ENCODE data around the gene MYH8.

DNA sequence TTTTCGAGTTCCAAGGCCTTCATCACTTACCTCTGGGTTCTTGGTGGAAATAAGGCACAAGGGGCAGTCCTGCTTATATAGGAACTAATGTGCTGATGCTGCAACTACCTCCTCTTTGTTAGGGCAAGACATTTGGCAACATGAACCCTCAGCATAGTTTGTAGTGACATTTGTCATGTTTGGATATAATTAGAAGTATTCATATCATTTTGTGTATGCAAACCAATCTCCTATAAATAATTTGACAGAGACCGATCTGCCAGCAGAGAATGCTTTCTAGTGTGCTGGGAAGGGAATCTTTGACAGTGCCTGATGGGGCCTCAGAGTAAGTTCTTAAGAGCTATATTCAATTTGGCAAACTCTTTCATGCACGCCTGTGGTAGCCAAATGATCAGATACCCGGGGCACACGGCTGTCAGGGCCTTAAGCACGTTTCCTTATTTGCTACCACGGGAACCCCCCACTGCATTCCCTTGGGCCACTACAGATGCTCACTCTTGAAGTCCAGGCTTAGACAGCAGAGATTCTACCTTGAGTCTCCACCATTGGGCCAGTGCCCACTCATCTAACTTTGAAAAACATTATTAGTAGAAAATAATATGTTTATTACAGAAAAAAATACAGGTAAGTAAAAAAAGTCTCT, at the start of gene MYH8:
- TF ChIP-seq, protein P1, sequence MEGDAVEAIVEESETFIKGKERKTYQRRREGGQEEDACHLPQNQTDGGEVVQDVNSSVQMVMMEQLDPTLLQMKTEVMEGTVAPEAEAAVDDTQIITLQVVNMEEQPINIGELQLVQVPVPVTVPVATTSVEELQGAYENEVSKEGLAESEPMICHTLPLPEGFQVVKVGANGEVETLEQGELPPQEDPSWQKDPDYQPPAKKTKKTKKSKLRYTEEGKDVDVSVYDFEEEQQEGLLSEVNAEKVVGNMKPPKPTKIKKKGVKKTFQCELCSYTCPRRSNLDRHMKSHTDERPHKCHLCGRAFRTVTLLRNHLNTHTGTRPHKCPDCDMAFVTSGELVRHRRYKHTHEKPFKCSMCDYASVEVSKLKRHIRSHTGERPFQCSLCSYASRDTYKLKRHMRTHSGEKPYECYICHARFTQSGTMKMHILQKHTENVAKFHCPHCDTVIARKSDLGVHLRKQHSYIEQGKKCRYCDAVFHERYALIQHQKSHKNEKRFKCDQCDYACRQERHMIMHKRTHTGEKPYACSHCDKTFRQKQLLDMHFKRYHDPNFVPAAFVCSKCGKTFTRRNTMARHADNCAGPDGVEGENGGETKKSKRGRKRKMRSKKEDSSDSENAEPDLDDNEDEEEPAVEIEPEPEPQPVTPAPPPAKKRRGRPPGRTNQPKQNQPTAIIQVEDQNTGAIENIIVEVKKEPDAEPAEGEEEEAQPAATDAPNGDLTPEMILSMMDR (IDR thresholded peaks at IDR 0.05 in 2 of 3, conservative IDR thresholded peaks at IDR 0.05 in 1 of 3; ENCODE audit: control insufficient read depth in 2 of 3, extremely low read depth in 1 of 3, insufficient read depth in 1 of 3, low read depth in 3 of 3, low read length in 3 of 3): no peak
- TF ChIP-seq TBL1XR1 (IDR thresholded peaks at IDR 0.05; ENCODE audit: low read depth, low read length) (no peak), SIX5 (IDR thresholded peaks at IDR 0.05; ENCODE audit: low read depth, low read length, severe bottlenecking) (no peak), POLR2A (IDR thresholded peaks at IDR 0.05; ENCODE audit: low read depth, low read length) (no peak), CREB1 (IDR thresholded peaks at IDR 0.05; ENCODE audit: low read depth) (no peak), CREM (IDR thresholded peaks at IDR 0.05; ENCODE audit: low read depth) (no peak), TARDBP (IDR thresholded peaks at IDR 0.05; ENCODE audit: borderline replicate concordance) (no peak), RFX5 (IDR thresholded peaks at IDR 0.05; ENCODE audit: low read depth, low read length) (no peak), PAX5 (IDR thresholded peaks at IDR 0.05; ENCODE audit: borderline replicate concordance, low read depth, low read length) (no peak), STAT1 (conservative IDR thresholded peaks at IDR 0.05) (no peak)
- TF ChIP-seq, protein P2, sequence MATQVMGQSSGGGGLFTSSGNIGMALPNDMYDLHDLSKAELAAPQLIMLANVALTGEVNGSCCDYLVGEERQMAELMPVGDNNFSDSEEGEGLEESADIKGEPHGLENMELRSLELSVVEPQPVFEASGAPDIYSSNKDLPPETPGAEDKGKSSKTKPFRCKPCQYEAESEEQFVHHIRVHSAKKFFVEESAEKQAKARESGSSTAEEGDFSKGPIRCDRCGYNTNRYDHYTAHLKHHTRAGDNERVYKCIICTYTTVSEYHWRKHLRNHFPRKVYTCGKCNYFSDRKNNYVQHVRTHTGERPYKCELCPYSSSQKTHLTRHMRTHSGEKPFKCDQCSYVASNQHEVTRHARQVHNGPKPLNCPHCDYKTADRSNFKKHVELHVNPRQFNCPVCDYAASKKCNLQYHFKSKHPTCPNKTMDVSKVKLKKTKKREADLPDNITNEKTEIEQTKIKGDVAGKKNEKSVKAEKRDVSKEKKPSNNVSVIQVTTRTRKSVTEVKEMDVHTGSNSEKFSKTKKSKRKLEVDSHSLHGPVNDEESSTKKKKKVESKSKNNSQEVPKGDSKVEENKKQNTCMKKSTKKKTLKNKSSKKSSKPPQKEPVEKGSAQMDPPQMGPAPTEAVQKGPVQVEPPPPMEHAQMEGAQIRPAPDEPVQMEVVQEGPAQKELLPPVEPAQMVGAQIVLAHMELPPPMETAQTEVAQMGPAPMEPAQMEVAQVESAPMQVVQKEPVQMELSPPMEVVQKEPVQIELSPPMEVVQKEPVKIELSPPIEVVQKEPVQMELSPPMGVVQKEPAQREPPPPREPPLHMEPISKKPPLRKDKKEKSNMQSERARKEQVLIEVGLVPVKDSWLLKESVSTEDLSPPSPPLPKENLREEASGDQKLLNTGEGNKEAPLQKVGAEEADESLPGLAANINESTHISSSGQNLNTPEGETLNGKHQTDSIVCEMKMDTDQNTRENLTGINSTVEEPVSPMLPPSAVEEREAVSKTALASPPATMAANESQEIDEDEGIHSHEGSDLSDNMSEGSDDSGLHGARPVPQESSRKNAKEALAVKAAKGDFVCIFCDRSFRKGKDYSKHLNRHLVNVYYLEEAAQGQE (IDR thresholded peaks at IDR 0.05; ENCODE audit: low read depth, low read length): no peak
- TF ChIP-seq, protein P3, sequence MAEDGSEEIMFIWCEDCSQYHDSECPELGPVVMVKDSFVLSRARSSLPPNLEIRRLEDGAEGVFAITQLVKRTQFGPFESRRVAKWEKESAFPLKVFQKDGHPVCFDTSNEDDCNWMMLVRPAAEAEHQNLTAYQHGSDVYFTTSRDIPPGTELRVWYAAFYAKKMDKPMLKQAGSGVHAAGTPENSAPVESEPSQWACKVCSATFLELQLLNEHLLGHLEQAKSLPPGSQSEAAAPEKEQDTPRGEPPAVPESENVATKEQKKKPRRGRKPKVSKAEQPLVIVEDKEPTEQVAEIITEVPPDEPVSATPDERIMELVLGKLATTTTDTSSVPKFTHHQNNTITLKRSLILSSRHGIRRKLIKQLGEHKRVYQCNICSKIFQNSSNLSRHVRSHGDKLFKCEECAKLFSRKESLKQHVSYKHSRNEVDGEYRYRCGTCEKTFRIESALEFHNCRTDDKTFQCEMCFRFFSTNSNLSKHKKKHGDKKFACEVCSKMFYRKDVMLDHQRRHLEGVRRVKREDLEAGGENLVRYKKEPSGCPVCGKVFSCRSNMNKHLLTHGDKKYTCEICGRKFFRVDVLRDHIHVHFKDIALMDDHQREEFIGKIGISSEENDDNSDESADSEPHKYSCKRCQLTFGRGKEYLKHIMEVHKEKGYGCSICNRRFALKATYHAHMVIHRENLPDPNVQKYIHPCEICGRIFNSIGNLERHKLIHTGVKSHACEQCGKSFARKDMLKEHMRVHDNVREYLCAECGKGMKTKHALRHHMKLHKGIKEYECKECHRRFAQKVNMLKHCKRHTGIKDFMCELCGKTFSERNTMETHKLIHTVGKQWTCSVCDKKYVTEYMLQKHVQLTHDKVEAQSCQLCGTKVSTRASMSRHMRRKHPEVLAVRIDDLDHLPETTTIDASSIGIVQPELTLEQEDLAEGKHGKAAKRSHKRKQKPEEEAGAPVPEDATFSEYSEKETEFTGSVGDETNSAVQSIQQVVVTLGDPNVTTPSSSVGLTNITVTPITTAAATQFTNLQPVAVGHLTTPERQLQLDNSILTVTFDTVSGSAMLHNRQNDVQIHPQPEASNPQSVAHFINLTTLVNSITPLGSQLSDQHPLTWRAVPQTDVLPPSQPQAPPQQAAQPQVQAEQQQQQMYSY (CRISPR knock-in tag; IDR thresholded peaks at IDR 0.05): no peak
